H54 (cell line): ENCODE results near the gene ACSL4.
"Not testable (repeated sequence)": the region's sequence is repeated elsewhere in the genome, so short reads cannot be mapped to it uniquely, and the experiment has no call there.

ENCODE experiments used
- DNase-seq: peaks from one replicate; pipeline ENCODE4 v3.0.0; 2011; ENCODE audit warnings: low spot score, mixed read lengths; ENCODE audit not compliant: insufficient read length
- FAIRE-seq: peaks from 3 replicates; lab custom pipeline; 2011; peaks lifted over from hg19 to GRCh38; lab: Jason Lieb, UNC
- POLR2A ChIP-seq: IDR thresholded peaks from 2 replicates; pipeline ENCODE4 v1.6.1; 2011; ENCODE audit warnings: low read depth, mild to moderate bottlenecking, low read length

ACSL4 gene

DNA sequence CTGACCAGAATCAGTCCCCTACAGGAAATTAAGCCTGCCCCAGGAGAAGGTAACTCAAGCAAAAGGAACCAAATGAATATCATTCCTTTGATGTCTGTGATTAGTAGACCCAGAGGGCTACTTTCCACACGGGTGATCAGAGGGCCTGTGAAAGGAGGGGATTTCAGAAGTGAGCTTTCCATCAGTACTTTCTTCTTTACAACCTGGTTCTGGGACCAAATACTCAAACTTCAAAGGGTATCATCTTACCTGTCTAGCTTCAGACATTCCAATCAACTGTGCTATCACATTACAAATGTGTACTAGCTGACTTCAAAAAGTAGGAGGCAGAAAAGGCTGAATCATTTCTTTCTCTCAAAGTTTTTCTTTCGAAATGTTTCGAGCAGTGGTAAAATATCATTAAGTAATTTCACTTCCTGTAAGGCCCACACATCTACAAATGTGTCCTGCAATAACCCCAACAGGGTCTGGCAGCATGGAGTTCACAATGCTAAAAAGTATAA is 23.9 kb downstream of the ACSL4 start:
- TF ChIP-seq POLR2A = no peak
- no peak for FAIRE-seq
- no peak for DNase-seq

- FAIRE-seq (no peak), DNase-seq (no peak)
- no peak for TF ChIP-seq POLR2A
These were observed 25.3 kb downstream of the ACSL4 start for GRCh38 chrX:109707720-109708119.

DNA sequence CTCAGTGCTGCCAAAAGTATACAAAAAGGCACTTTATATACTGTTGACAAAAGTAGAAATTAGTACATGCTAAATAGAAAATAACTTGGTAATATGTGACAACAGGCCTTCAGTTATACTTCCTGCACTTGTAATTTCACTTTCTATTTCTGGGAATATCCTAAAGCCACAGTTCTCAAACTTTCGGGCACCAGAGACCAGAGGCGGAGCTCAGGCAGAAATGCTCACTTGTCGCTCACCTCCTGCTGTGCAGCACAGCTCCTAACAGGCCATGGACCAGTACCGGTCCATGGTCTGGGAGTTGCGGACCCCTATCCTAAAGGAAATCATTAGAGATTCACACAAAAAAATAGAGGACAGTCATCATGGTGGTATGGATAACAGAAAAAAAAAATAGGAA is 25.7 kb downstream of the ACSL4 start:
- FAIRE-seq (no peak), DNase-seq (no peak)
- no peak for TF ChIP-seq POLR2A

GRCh38 chrX:109704563-109704962 is 28.5 kb downstream of the ACSL4 start:
- FAIRE-seq = no peak
- TF ChIP-seq POLR2A = no peak
- DNase-seq = no peak

GRCh38 chrX:109697855-109698254 is 35.2 kb downstream of the ACSL4 start:
- DNase-seq = no peak
- no peak for TF ChIP-seq POLR2A
- no peak for FAIRE-seq

DNA sequence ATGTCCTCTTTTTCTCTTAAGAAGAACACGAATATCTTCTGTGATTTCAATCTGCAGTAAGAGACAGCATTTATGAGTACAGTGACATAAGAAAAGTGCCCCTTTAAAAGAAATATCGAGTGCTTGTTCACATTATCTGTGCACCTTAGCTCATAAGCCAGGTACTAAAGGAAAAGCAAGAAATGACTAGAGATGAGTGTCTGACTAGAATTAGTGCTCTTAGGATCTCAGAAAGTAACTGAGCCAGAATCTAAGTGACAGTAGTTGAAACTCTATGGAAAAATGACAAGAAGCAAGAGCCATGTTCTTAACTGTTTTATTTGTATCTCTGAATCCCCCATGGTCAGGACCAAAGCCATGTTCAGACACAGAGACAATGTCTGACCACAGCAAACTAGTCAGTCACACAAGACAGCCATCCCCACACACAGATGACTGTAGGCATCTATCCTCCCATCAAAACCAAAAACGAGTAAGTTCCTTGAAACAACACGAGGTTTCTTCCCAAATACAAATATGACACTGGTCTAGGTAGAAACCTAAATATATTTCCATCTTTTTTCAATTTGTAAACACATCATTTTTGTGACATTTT is 36.8 kb downstream of the ACSL4 start:
- FAIRE-seq (no peak), DNase-seq (no peak)
- no peak for TF ChIP-seq POLR2A

DNA sequence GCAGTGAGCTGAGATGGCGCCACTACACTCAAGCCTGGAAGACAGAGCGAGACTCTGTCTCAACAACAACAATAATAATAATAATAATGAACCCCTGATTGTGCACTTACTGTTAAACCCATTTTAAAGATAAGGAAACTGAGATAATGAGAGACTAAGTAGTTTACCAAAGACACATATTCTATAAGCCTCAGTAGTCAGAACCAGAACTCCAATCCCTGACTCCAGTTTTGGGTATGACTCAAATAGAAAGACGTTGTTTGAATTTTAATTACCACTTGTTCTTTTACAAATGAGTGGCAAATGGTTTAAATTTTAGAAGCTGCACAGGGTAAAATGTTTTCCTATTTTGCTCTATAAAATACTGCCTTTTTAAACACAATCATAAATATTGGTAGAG is 37.4 kb downstream of the ACSL4 start:
- TF ChIP-seq POLR2A = no peak
- FAIRE-seq (no peak), DNase-seq (no peak)

DNA sequence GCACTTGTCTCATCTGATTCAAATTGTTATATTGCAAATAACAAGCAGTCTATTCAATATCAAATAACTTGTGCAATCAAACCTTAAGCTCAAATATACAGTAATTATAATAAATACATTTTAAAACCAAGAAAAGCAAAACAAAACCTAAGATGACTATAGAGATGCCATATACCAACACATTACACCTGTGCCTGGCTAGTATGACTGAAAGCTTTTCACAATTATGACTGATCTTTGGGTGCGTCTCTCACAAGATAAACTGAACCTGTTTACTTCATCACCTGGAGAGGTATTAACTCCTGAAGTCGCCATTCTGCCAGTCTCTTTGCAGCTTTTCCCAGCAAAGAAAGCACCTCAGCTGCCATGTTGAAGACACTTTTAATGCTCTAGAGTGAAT is 41.3 kb downstream of the ACSL4 start:
- FAIRE-seq (no peak), DNase-seq (no peak)
- no peak for TF ChIP-seq POLR2A

DNA sequence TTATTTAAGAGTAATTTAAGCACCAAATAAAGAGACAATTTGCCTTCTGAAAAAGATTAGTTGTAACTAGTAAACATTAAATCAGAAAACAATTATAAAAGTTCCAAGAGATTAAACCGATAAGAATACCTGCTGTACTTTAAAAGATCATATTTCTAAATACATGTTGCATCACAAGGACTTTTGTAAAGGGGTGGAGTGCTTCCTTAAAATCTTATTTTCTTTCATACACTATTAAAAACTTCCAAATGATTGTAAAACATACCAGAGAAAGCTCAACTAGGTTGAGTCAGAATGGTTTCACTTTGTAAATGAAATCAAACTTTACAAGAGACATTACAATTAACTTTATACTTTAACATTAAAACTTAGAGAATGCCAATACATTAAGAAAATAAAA is 41.8 kb downstream of the ACSL4 start:
- no peak for DNase-seq
- no peak for TF ChIP-seq POLR2A
- FAIRE-seq = no peak

- DNase-seq = no peak
- no peak for TF ChIP-seq POLR2A
- FAIRE-seq = no peak
These were observed 45.2 kb downstream of the ACSL4 start for GRCh38 chrX:109687903-109688302.

DNA sequence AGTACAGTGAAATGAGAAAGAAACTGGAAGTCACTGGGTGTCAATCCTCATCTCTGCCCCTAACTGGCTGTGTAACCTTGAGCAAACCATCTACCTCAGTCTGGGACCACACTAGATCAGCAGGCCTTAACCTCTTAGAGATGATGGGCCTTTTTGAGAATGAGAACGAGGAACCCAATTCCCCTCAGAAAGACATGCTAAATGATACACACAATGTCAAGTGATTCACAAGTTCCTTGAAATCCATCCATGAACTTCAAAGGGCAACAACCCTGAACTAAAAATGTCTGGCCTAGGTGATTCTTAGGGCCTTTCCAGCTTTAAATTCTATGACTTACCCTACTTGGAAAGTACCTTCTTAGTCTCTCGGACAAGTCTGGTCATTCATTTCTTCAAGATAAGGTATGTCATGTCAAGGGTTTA is 47.4 kb downstream of the ACSL4 start:
- no peak for TF ChIP-seq POLR2A
- DNase-seq (no peak), FAIRE-seq (no peak)

GRCh38 chrX:109684136-109684535 is 48.9 kb downstream of the ACSL4 start:
- FAIRE-seq (no peak), DNase-seq (no peak)
- no peak for TF ChIP-seq POLR2A

- no peak for TF ChIP-seq POLR2A
- FAIRE-seq = no peak
- no peak for DNase-seq
These were observed 51.5 kb downstream of the ACSL4 start for GRCh38 chrX:109681475-109682081.

DNA sequence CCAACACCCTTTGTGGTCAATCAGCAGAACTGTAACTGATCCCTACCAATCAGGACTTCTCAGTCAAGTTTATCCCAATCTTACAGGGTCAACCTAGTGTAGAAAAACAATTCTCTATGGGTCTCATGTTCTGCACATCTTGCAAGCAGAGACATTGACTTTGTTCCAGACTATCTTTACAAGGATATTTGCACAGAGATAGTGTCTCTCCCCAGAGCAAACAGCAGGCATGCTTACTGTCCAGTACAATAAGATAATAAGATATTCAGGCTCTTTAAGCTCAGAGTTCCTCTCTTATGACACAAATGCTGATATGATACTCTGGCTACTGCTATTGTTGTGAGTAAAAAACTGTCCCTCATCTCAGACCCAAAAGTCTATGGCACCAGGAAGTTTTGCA is 53.2 kb downstream of the ACSL4 start:
- no peak for TF ChIP-seq POLR2A
- FAIRE-seq = no peak
- DNase-seq = no peak

DNA sequence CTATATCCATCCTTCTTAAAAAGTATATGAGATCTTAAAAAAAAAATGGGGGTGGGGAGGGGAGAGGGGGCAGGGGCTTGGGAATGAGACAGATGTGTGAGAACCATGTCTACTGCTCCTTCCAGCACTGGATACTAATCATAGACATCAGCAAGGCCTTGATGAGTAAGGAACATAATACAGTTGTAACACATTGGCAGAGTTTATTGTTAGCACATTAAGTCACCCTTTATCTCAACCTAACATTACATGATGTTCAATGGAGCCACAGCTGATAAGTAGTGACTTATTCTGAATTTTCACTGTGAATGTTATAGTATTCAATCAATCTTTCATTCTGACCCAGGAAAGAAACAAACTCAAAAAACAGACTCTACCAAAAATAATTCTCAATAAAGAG is 60.8 kb downstream of the ACSL4 start:
- DNase-seq (no peak), FAIRE-seq (no peak)
- TF ChIP-seq POLR2A = no peak

GRCh38 chrX:109671170-109671569 is 61.9 kb downstream of the ACSL4 start:
- DNase-seq, FAIRE-seq: not testable (repeated sequence)
